Daoy (cell line): ENCODE data around the gene SP6. TPM values are rescaled to one million over a fixed set of nuclear protein-coding genes. Genes with fewer than 3 reads are reported as not detected.

Experiments used
- DNase-seq: peaks from one replicate; pipeline ENCODE4 v3.0.0-alpha.2; 2015; ENCODE audit warnings: low read depth
- total RNA-seq: library from RNA; depleted of rRNA; stranded (reverse); fragments of >200 nt; shearing (Covaris generic); gene quantifications from 2 replicates; pipeline ENCODE4 v1.2.3, GENCODE V29; 2014

Gene SP6
- total RNA-seq, 1 experiment from 2014 or later, result 0.23 TPM

- no peak for DNase-seq
These were observed 5.9 kb upstream of the SP6 start for GRCh38 chr17:47856830-47857229.

DNA sequence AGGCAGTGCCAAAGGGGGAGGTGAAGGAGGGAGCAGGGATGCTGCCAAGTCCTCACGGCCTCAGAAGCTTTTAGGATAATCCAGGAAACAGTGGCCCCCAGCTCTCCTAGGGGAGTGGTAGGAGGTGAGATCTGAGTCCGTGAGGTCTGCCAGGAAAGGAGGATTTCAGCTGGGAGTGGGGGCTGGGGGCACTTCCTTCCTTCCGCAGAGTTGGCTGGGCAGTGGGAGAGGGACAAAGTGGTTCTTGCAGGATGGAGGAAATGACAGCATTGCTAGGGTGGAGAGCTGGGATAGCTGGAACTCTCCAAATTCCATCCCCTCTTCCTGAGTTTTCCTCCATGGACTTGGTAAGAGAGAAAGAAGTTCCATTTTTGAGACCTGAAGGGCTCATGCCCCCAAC lies 4.8 kb upstream of the SP6 start:
- DNase-seq, result no peak

DNA sequence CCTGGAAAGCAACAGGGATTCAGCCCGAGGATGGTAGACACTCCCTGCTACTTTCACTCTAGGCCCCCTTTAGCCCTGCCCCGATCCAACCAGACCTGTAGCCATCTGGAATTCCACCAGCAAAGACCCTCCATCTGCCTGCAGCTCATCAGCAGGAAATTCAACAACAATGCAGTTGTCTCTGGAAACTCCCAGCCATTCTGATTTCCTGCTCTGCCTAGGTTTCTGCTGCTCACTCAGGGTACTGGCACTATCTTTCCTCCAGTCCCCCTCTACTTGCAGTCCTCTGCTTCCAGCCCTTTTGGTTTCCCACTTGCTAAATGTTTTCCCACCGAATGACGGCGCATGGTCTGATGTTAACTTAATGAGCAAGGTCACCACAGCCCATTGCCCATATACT lies 2.7 kb upstream of the SP6 start:
- no peak for DNase-seq

- DNase-seq, result no peak
These were observed 1.4 kb upstream of the SP6 start for GRCh38 chr17:47852113-47852949.

GRCh38 chr17:47851764-47852112 lies 775 bp upstream of the SP6 start:
- no peak for DNase-seq

- no peak for DNase-seq
These were observed 631 bp downstream of the SP6 start for GRCh38 chr17:47850373-47850691.

- no peak for DNase-seq
These were observed 2.8 kb downstream of the SP6 start for GRCh38 chr17:47848198-47848513.

DNA sequence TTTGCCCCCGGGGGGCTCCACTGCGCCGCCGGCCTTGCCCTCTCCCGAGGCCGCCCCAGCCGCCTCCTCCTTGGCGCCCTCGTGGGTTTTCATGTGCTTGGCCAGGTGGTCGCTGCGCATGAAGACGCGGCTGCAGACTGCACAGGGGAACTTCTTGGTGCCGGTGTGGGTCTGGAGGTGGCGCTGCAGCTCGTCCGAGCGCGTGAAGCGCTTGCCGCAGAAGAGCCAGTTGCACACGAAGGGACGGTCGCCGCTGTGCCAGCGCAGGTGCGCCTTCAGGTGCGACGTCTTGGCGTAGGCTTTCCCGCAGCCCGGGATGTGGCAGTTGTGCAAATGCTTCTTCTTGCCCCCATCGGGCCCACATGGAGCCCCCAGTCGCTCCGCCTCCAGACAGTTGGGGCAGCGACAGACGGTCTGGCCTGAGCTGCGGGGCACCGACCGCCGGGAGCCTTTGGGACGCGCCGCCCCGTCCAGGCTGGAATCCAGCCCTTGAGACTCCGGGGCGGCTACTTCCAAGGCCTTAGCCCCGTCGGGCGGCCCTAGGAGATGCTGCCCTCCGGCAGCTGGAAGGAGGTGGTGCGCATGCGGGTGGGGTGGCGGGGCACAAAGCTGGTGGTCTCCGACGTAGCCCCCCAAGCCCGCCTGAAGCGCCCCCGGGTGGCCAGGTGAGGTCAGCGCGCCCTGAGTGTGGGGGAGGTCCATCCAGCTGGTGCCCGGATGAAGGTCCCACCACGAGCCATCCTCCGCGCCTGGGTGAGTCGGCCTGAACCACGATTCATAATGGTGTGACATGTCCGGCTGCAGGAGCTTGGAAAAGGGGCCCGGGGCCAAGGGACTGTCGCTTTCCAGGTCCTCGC lies 3.4 kb downstream of the SP6 start:
- DNase-seq, result no peak

DNA sequence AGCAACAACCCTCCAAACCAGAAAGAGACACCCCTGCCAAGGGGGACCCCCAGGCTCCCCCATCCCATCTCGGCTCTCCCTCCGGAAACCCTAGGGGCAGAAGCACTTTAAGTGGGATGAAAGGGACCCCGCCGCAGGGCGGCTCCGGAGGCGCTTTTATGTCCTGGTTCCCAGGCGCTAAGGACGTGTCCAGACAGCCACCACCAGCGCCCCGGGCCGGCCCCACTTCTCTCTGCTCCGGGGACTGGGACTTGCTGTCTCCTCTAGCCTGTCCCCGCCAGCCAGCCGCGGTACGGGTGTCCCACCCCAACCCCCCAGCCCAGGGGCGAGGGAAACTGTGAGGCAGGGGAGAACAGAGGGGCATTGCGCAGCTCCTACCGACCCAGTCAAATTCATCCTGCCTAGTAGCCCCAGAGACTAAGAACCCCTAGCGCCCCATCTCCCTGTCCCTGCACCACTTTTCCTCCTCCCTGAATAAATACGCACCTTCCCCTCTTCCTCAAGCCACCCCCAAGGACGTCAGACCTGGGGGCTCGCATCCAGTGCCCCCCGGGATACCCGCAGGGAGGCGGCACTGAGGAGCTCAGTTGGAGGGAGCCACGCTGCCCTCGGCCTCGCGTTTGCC lies 4.1 kb downstream of the SP6 start:
- no peak for DNase-seq

DNA sequence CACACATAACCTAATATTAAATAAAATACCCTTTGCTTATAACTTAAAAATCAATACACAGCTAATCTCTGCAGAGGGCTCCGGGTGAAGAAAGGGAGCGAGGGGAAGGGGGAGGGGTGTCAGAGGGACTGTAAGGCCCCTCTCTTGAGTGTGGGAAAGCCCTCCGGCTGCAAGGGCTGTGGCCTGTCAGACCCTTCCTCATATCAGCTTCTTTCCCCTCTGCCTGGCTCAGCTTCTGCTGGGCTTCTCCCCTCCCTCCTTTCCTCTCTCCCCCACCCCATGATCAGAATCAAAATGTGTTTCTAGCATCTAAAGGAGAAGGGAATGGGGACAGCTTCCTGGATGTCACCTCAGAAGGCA lies 5.3 kb downstream of the SP6 start:
- DNase-seq, result no peak

DNA sequence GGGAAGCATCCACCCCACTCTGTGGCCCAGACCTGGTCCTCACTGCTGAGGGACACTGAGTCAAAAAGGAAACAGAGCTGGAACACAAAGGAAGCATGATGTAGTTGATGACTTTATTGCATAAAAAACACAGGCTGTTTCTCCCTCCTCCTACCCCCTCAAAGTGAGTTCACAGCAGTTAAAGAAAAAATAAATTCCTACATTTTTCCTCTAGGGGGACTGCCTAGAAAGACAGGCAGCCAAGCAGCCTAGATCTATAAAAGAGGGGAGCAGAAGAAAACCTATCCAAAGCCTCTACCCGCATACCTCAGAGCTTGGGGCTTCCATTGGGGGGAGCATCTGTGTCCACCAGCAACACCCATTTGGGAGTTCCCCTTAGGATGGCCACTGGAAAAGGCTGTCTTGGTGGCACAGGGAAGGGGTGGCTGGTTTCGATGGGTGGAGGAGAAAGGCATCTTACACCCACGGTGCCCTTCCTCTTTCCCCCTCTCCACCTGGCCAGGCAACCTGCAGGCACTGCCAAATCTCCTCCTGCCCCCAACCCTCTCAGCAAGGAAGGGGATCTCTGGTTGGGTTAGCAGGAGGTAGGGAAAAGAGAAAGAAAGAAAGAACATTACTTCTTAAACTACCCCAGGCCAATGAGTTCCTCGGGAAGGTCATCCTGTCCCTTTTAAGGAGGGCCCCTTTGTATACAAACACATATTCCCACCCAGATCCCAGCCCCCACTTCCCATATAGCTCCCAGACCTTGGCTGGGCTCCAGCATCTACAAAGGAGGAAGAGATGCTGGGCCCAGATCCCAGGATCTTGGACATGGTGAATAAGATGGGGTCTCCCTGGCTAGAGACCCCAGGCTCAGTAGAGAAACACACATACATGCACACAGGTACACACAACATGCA lies 5.9 kb downstream of the SP6 start:
- no peak for DNase-seq

DNA sequence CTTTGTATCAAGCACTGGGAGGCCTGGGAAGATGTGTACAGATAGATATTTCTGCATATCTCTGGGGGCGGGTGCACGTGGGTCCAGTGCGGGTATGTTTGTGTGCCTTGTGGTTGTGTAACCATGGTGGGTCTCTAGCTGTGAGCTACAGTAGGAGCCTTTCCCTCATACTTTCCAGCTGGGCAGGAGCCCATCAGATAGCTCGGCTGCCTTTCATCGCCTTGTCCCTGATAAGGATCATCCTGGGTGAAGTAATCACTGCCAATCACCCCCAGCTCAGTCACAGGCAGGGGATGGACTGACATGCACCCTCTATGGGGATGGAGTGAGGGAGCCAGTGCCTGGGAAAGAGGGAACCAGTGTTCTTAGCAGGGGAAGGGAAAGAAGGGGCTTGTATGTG lies 6.7 kb downstream of the SP6 start:
- DNase-seq, result no peak

GRCh38 chr17:47843391-47843730 lies 7.6 kb downstream of the SP6 start:
- no peak for DNase-seq

GRCh38 chr17:47841488-47842291 lies 9.3 kb downstream of the SP6 start:
- DNase-seq, result no peak

GRCh38 chr17:47840742-47841487 lies 10.0 kb downstream of the SP6 start, which contains the start of gene SCRN2:
Gene SCRN2, minus strand, starts transcription at chr17:47841273. Its CDS starts 430 bp downstream, at chr17:47840843.
- peak; percentile 85 for DNase-seq

- DNase-seq, result no peak
These were observed 10.8 kb downstream of the SP6 start for GRCh38 chr17:47840001-47840741.

GRCh38 chr17:47839071-47839470 lies 11.9 kb downstream of the SP6 start:
- DNase-seq, result no peak

DNA sequence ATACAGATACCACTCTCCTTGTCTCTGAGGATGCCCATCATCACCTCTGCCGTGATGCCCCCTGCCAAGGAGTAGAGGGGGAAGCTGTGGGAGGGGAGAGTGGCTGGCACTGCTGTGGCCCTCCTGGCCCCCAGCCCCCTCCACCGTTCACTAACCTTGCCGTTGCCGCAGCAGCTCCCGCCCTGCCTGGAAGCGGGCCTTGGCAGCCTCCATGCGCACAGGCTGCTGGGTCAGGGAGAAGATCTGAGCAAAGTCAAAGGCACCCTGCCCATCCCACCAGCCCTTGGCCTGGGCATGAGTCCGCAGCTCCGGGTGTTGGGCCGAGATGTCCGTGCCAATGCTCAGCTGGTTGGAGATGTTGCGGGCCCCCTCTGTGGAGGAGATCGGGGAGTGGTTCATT lies 12.3 kb downstream of the SP6 start:
- DNase-seq, result no peak

DNA sequence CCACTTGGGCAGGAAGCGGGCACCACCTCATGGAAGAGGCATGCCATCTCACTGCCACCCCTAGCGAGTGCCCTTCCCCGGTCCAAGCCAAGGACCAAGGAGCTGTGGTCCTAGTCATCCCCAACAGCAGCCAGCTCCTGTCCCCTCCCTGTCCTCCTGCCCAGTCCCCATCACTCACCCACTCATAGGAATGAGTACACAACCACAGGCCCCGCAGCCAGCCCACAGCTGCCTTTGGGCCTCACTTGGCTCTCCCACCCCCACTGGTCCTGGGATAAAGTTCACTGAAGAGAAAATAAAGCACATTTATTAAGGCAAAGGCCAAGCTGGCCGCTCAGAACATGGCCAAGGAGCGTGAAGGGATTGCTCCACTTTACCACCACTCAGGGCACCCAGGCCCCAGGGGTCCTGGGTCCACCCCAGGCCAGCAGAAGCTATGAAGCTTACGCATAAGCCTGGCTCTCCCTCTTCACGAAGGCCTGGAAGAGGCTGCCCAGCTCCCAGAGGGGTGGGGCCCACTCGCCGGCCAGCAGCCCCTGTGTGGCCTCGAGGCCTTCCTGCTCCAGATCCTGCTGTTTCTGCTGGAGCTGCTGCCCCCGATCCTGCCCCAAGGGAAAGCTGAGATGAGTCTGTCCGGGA lies 13.4 kb downstream of the SP6 start:
- peak; percentile 83 for DNase-seq
